Inflammatory macrophage treated with lipopolysaccharide for 1 hour (primary cell): ENCODE results near the gene MACROD2.
"Not testable (repeated sequence)": the region's sequence is repeated elsewhere in the genome, so short reads cannot be mapped to it uniquely, and the experiment has no call there.

ENCODE experiments used
- DNase-seq, 2 donors: peaks; one replicate each; pipeline ENCODE4 v3.0.0-alpha.2; 2020 to 2022

MACROD2 gene

GRCh38 chr20:15154070-15154469, 1158.8 kb downstream of the MACROD2 start:
- DNase-seq: no peak

- DNase-seq: no peak
Observed at GRCh38 chr20:15155848-15156401, 1160.6 kb downstream of the MACROD2 start.

DNA sequence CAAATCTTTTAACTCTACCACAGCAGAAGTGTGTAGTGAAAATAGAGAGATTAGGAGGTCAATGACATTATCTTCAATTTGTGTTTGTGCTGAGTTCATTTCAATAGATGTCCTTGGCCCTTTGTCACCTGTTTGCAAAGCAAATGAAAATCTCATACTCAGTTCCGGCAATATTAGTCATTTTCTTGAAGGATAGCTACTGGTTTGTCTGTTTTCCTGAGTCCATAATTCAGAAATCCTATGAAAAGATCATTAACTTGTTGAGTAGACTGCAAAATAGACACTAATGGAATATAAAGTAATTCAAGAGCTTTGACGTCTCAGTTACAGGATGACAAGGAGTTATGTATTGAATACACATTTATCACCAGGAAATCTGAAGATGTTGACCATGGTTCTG, 1163.2 kb downstream of the MACROD2 start:
- no peak for DNase-seq

DNA sequence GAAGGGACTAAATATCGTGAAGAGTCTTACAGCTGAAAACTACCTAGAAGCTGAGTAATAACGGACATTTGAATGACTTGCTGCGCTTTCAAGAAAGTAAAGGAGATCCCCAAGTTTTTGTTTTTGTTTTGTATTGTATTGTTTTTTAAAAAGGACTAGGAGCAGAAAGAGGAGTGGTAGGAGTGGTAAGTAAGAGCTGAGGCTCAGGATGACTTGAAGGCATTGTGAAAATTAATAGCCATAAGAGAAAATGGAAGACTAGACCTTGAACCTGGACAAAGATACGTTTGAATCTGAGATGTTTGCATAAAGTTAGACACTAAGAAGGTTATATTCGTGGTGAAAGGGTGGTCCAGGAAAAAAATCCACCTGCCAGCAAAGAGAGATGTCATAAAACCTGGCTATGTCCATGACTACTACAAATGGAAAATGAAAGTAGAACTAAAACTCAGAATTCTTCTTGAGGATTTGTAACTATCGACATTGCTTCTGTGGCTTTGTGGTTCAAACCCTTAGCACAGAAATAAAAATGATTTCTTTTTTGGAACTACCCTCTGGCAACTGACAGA, 1166.8 kb downstream of the MACROD2 start:
- DNase-seq: peak; percentile 4 to 9

DNA sequence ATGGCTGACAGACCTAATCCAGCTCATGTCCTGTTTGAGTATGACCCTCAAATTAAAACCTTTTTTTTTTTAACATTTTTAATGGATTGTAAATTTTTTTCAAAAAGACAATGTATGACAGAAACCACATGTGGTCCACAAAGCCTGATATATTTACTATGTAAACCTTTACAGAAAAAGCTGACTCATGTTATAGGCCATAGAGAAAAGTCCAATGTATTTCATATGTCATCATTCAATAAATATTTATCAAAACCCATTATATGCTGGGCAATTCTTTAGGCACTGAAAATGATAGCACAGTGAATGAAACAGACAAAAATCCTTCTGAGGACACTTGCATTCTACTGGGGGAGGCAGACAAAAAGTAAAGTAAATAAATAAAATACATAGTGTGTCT, 1168.3 kb downstream of the MACROD2 start:
- DNase-seq: no peak

GRCh38 chr20:15164726-15165125, 1169.4 kb downstream of the MACROD2 start:
- no peak for DNase-seq

- no peak for DNase-seq
Observed at GRCh38 chr20:15166744-15167143, 1171.4 kb downstream of the MACROD2 start.

DNA sequence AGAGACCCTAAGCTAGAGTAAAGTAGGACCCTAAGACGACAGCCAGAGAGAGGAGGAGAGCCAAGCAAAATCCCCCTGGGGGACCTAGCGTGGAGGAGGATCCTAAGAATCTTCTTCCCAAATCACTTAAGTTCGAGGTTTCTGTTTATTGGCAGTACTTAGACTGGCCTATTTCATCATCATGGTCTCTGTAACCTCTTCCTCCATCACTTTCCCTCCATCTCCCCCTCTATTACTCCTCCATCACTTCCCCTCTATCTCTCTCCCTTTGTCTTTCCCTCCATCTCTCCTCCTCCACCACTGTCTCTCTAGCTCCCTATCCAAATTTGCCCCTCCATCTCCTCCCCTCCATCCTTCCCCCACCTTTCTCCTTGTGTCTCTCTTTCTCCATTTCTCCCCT, 1175.7 kb downstream of the MACROD2 start:
- DNase-seq: no peak

DNA sequence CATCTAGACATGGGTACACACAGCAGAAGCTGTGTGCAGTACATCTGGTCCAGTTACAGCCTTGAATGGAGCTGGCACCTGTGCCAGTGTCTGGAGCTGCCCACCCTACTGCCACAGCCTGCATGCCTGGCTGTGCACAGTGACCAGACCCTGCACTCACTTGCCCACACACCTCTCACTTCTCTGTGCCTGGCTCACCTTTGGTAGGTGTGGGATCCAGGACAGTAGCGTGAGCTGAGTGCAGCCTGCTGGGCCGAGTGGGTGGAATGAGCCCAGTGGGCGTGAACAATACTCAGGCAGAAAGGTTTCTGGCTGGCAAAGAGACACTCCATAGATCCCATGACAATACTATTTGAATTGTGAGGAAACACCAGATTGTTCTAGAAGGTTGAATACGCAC, 1181.6 kb downstream of the MACROD2 start:
- DNase-seq: no peak

GRCh38 chr20:15178581-15178980, 1183.3 kb downstream of the MACROD2 start:
- no peak for DNase-seq

GRCh38 chr20:15179381-15179780, 1184.1 kb downstream of the MACROD2 start:
- DNase-seq: no peak

GRCh38 chr20:15179781-15180180, 1184.5 kb downstream of the MACROD2 start:
- no peak for DNase-seq

GRCh38 chr20:15185322-15185721, 1190.0 kb downstream of the MACROD2 start:
- no peak for DNase-seq

GRCh38 chr20:15185913-15186312, 1190.6 kb downstream of the MACROD2 start:
- no peak for DNase-seq

GRCh38 chr20:15187612-15188011, 1192.3 kb downstream of the MACROD2 start:
- no peak for DNase-seq

DNA sequence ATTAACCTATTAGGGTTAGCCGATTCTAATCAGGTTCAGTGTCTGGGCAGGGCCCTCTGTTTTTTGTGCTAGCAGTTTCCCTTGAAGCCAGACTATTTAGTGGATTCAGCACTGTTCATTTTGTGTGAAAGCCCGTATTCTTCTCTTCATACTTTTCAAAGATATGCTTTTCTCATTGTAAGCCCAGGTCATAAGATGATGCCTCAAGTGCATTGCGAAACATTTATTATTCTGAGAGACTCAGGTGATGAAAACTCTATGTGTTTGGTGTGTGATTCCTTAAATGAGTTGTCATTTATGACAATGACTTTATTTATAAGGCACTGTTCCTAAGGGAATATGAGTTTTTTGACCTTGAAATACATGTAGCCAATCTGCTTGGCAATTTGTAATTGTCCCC, 1193.1 kb downstream of the MACROD2 start:
- no peak for DNase-seq

DNA sequence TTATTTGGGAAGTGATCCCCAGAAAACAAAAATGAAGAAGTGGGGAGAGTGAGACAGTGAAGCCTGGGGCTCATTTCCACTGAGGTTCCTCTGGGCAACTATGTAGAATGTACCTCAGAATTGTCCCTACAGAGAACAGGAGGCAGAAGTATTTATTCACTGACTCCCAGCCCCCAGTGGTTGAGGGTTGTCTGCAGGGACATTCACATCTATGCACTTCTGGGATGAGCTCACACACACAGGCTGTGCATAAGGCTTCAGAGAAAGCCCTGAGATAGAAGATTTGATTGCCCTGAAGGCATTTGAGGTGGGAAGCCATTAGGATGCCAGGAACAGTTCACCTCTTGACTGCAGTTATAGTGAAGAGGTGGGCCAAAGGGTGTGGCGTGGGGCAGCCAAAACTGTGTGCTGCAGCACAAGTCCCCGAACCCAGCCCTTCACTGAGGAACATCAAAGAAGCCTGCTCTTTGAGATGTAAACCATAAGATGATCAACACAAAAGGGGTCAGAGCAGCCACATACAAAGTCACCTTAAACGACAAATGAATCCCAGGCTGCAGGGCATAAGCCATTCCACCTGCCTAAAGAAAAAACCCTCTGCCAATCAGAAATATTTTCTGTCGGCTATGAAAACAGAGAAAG, 1195.9 kb downstream of the MACROD2 start:
- DNase-seq: no peak

GRCh38 chr20:15195378-15195777, 1200.1 kb downstream of the MACROD2 start:
- DNase-seq: no peak

- no peak for DNase-seq
Observed at GRCh38 chr20:15196547-15197255, 1201.4 kb downstream of the MACROD2 start.

GRCh38 chr20:15198017-15198416, 1202.7 kb downstream of the MACROD2 start:
- not testable (repeated sequence) for DNase-seq

DNA sequence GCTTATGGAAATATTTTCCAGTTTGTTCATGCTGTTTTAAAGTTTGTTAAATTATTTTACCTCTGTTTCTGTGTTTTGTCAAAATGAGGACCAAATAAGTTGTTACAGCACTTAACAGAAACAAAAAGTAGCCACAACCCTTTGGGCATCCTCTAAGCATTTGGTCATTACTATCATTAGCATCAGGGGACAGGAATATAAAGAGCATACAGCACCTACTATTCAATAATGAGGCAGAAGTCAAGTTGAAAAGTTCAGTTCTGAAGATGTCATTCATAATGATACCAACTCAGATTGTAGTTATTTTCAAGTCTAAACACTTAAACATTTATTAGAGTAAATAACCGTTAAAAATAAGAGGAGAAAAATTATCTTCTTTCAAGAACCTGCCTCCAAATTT, 1204.4 kb downstream of the MACROD2 start:
- DNase-seq: no peak

DNA sequence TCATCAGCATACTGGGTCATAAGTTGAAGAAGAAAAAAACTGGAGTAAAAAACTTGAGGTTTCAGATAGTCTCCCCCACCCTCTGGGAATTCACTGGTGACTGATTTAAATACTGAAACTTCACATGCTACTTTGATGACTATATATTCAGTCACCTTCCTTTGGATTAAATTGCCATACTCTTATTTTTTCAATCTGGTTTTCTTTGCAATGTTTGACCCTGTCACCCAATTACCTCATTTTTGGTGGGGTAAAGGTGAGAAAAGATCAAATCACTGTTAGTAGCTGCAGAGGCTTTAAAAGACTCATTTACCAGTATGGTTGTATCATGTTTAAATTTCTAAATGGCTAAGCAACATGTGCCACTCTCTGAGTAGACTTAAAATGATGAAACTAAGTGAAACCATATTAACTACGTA, 1204.8 kb downstream of the MACROD2 start:
- DNase-seq: no peak

GRCh38 chr20:15201602-15202001, 1206.3 kb downstream of the MACROD2 start:
- DNase-seq: no peak

DNA sequence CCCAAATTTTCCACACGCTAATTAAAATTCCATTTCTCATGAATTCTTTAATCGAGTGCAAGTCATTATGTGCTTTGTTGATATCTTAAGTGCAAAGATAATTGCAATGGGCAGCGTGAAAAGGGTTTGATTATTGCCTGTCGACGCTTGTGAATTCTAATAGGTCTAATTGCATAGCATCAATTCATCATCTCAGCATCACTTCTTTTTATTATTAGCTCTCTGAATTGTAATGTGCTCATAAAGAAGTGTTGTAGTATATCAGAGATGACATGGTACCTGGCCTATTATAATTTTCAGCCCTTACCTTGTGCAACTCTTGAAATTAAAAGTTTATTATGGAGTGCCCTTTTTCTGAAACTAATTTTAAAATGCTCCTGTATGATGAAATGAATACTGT, 1208.9 kb downstream of the MACROD2 start:
- DNase-seq: no peak
